ENCODE results near the gene PAQR5. TPM values are rescaled to one million over a fixed set of nuclear protein-coding genes. Genes with fewer than 3 reads are reported as not detected.

The PAQR5 gene
- total and polyA plus RNA-seq, 4 donors: 0.19 to 1.1 (median 0.53) TPM

- Histone ChIP-seq H3K27me3 (ENCODE audit: control insufficient read depth in 4 of 4, insufficient read depth in 4 of 4, low read length in 3 of 4) (no peaks in the 10 kb centered on the region), H3K9me3 (ENCODE audit: control insufficient read depth in 4 of 4, low read length in 3 of 4) (no peaks in the 10 kb centered on the region), H3K36me3 (ENCODE audit: control insufficient read depth in 4 of 4, insufficient read depth in 3 of 4, low read depth in 1 of 4, low read length in 3 of 4) (peaks cover 0 to 8% (median 5%) of the 10 kb centered on the region in 4 donors), H3K4me3 (ENCODE audit: low read depth in 1 of 3, low read length in 3 of 3) (no peak overlapping the region), H3K4me1 (ENCODE audit: control insufficient read depth in 4 of 4, insufficient read depth in 4 of 4, low read length in 3 of 4) (no peaks in the 10 kb centered on the region), H3K9ac (ENCODE audit: low read depth in 1 of 2, low read length in 2 of 2) (no peak overlapping the region), H3K27ac (ENCODE audit: low read depth in 1 of 2, low read length in 2 of 2) (no peak overlapping the region)
- 75% methylated on average over 3 of the region's 3 CpGs for WGBS
- no peak for DNase-seq (ENCODE audit: low spot score)
- TF ChIP-seq RAD21 (IDR thresholded peaks at IDR 0.05) (no peak), HNF4G (IDR thresholded peaks at IDR 0.05) (no peak), SP1 (IDR thresholded peaks at IDR 0.05) (no peak), FOXA1 (IDR thresholded peaks at IDR 0.05) (no peak), YY1 (IDR thresholded peaks at IDR 0.05) (no peak), CTCF (IDR thresholded peaks at IDR 0.05; ENCODE audit: low read depth, low read length, missing input control) (no peak), NR2F2 (IDR thresholded peaks at IDR 0.05) (no peak), GABPA (IDR thresholded peaks at IDR 0.05 in 1 of 2, conservative IDR thresholded peaks at IDR 0.05 in 1 of 2) (no peak), FOXA2 (IDR thresholded peaks at IDR 0.05) (no peak), MAX (IDR thresholded peaks at IDR 0.05) (no peak), EGR1 (IDR thresholded peaks at IDR 0.05; ENCODE audit: low read depth in 2 of 2) (no peak), TAF1 (conservative IDR thresholded peaks at IDR 0.05) (no peak), ATF3 (IDR thresholded peaks at IDR 0.05) (no peak), ZBTB33 (IDR thresholded peaks at IDR 0.05) (no peak), HNF4A (conservative IDR thresholded peaks at IDR 0.05) (no peak), REST (IDR thresholded peaks at IDR 0.05) (no peak)
Observed at GRCh38 chr15:69272139-69272538, 26.6 kb upstream of the PAQR5 start.

- Histone ChIP-seq H3K9ac (ENCODE audit: low read depth in 1 of 2, low read length in 2 of 2) (no peak overlapping the region), H3K9me3 (ENCODE audit: control insufficient read depth in 4 of 4, low read length in 3 of 4) (no peaks in the 10 kb centered on the region), H3K4me1 (ENCODE audit: control insufficient read depth in 4 of 4, insufficient read depth in 4 of 4, low read length in 3 of 4) (no peaks in the 10 kb centered on the region), H3K27me3 (ENCODE audit: control insufficient read depth in 4 of 4, insufficient read depth in 4 of 4, low read length in 3 of 4) (no peaks in the 10 kb centered on the region), H3K4me3 (ENCODE audit: low read depth in 1 of 3, low read length in 3 of 3) (no peak overlapping the region), H3K27ac (ENCODE audit: low read depth in 1 of 2, low read length in 2 of 2) (no peak overlapping the region), H3K36me3 (ENCODE audit: control insufficient read depth in 4 of 4, insufficient read depth in 3 of 4, low read depth in 1 of 4, low read length in 3 of 4) (peaks cover 0 to 8% (median 5%) of the 10 kb centered on the region in 4 donors)
- WGBS: 92% methylated on average over 6 of the region's 6 CpGs
- no peak for DNase-seq (ENCODE audit: low spot score)
- TF ChIP-seq GABPA (IDR thresholded peaks at IDR 0.05 in 1 of 2, conservative IDR thresholded peaks at IDR 0.05 in 1 of 2) (no peak), HNF4A (conservative IDR thresholded peaks at IDR 0.05) (no peak), ATF3 (IDR thresholded peaks at IDR 0.05) (no peak), EGR1 (IDR thresholded peaks at IDR 0.05; ENCODE audit: low read depth in 2 of 2) (no peak), NR2F2 (IDR thresholded peaks at IDR 0.05) (no peak), SP1 (IDR thresholded peaks at IDR 0.05) (no peak), RAD21 (IDR thresholded peaks at IDR 0.05) (no peak), MAX (IDR thresholded peaks at IDR 0.05) (no peak), REST (IDR thresholded peaks at IDR 0.05) (no peak), HNF4G (IDR thresholded peaks at IDR 0.05) (no peak), FOXA2 (IDR thresholded peaks at IDR 0.05) (no peak), RXRA (IDR thresholded peaks at IDR 0.05) (no peak)
Observed at GRCh38 chr15:69272891-69273290, 25.8 kb upstream of the PAQR5 start.

Data from liver (tissue), 9 donors.